ENCODE data around the gene TENT5C. TPM values are rescaled to one million over a fixed set of nuclear protein-coding genes. Genes with fewer than 3 reads are reported as not detected.

The TENT5C gene
- total RNA-seq, 4 donors from 2014 or later: 2.7 to 5.0 (median 3.4) TPM

GRCh38 chr1:117591252-117591651 lies 14.6 kb upstream of the TENT5C start:
- H3K27ac ChIP-seq: no peak overlapping the region
- TF ChIP-seq POLR2AphosphoS5 (IDR thresholded peaks at IDR 0.05): no peak
- H3K4me1 ChIP-seq: peaks cover 17% of the 10 kb centered on the region
- WGBS: 38% methylated on average over 3 of the region's 3 CpGs
- no peak overlapping the region for H3K4me3 ChIP-seq
- no peaks in the 10 kb centered on the region for H3K9me3 ChIP-seq
- H3K36me3 ChIP-seq: no peaks in the 10 kb centered on the region
- no peaks in the 10 kb centered on the region for H3K27me3 ChIP-seq
- peak in 1 of 2 donors; percentile 64 for DNase-seq (ENCODE audit: low spot score in 2 of 2)

DNA sequence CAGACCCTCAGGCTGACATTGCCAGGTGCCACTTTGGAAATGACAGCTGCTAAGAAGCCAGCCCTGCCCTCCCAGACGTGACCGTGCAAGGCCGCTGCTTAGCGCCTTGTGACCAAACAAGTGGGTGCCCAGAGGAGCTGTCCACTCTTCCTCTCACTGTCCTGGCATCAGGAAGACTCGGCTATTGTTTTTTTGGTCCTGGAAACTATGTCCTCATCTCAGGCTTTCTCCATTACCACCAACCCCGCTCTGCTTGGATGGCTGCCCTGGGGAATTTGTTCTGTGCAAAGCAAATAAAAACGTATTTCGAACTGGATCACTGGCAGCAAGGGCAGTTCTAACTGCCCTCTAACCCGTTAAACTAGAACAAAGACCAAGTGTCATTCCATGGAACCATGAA lies 13.7 kb upstream of the TENT5C start:
- Histone ChIP-seq H3K27ac (peak overlapping the region; percentile 22), H3K9me3 (no peaks in the 10 kb centered on the region), H3K36me3 (no peaks in the 10 kb centered on the region), H3K4me3 (no peak overlapping the region), H3K27me3 (no peaks in the 10 kb centered on the region), H3K4me1 (peaks cover 17% of the 10 kb centered on the region)
- DNase-seq (ENCODE audit: low spot score in 2 of 2): peak; percentile 49 to 77
- 81% methylated on average over 9 of the region's 9 CpGs for WGBS
- TF ChIP-seq EP300 (IDR thresholded peaks at IDR 0.05) (no peak), POLR2A (IDR thresholded peaks at IDR 0.05) (no peak), POLR2AphosphoS5 (IDR thresholded peaks at IDR 0.05) (no peak)
- TF ChIP-seq, protein P1, sequence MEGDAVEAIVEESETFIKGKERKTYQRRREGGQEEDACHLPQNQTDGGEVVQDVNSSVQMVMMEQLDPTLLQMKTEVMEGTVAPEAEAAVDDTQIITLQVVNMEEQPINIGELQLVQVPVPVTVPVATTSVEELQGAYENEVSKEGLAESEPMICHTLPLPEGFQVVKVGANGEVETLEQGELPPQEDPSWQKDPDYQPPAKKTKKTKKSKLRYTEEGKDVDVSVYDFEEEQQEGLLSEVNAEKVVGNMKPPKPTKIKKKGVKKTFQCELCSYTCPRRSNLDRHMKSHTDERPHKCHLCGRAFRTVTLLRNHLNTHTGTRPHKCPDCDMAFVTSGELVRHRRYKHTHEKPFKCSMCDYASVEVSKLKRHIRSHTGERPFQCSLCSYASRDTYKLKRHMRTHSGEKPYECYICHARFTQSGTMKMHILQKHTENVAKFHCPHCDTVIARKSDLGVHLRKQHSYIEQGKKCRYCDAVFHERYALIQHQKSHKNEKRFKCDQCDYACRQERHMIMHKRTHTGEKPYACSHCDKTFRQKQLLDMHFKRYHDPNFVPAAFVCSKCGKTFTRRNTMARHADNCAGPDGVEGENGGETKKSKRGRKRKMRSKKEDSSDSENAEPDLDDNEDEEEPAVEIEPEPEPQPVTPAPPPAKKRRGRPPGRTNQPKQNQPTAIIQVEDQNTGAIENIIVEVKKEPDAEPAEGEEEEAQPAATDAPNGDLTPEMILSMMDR (IDR thresholded peaks at IDR 0.05): no peak

DNA sequence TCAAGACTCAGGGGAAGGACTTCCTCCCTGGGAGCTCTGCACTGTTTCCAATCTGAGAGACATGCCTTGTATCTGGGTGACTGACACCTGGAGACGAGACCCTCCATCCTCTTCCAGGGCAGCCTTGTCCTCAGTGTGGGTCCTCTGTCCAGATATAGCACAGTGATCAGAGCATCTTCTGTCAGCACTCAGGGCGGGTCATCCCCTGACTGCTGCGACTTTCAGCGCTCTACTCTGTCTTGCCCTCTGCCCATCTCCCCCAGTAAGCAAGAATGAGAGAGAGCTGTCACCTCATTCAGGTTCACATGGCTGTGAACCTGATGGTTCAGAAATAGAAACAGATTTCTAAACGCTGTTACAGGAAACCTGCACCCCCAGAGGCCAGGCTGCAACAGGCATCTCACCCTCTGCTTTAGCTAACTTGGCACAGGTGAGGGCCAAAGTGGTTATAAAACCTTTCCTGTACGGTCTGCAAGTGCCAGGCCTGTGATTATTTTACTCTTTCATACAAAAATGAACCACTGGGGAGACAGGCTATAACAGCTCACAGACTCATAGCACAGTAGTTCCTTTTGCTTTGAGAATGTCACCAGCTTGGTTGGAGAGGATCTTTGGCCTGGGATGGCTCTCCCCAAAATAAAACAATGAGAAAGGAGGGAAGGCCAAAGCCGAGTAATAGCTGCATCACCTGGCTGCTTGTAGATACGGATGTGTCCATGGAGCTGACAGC lies 11.4 kb upstream of the TENT5C start:
- Histone ChIP-seq H3K9me3 (no peaks in the 10 kb centered on the region), H3K4me1 (peaks cover 17% of the 10 kb centered on the region), H3K27ac (no peak overlapping the region), H3K4me3 (no peak overlapping the region), H3K36me3 (no peaks in the 10 kb centered on the region), H3K27me3 (no peaks in the 10 kb centered on the region)
- WGBS: 80% methylated on average over 7 of the region's 8 CpGs
- DNase-seq (ENCODE audit: low spot score in 2 of 2): peak; percentile 11 to 44
- no peak for TF ChIP-seq EP300 (IDR thresholded peaks at IDR 0.05)
- TF ChIP-seq POLR2A (IDR thresholded peaks at IDR 0.05): no peak
- TF ChIP-seq POLR2AphosphoS5 (IDR thresholded peaks at IDR 0.05): no peak
- TF ChIP-seq, protein P1 (IDR thresholded peaks at IDR 0.05): no peak

GRCh38 chr1:117596023-117596720 lies 9.7 kb upstream of the TENT5C start:
- DNase-seq (ENCODE audit: low spot score in 2 of 2): peak; percentile 9 to 15
- Histone ChIP-seq H3K4me3 (no peak overlapping the region), H3K9me3 (no peaks in the 10 kb centered on the region), H3K4me1 (peaks cover 7% of the 10 kb centered on the region), H3K27me3 (no peaks in the 10 kb centered on the region), H3K27ac (no peak overlapping the region), H3K36me3 (no peaks in the 10 kb centered on the region)
- TF ChIP-seq POLR2A (IDR thresholded peaks at IDR 0.05): no peak
- no peak for TF ChIP-seq EP300 (IDR thresholded peaks at IDR 0.05)
- TF ChIP-seq, protein P1 (IDR thresholded peaks at IDR 0.05): no peak
- TF ChIP-seq POLR2AphosphoS5 (IDR thresholded peaks at IDR 0.05): no peak
- WGBS: 98% methylated on average over 4 of the region's 5 CpGs

GRCh38 chr1:117598489-117598888 lies 7.4 kb upstream of the TENT5C start:
- WGBS: 88% methylated on average over 6 of the region's 6 CpGs
- no peaks in the 10 kb centered on the region for H3K36me3 ChIP-seq
- no peaks in the 10 kb centered on the region for H3K4me1 ChIP-seq
- H3K4me3 ChIP-seq: no peak overlapping the region
- peak; percentile 5 to 32 for DNase-seq (ENCODE audit: low spot score in 2 of 2)
- H3K27me3 ChIP-seq: no peaks in the 10 kb centered on the region
- no peaks in the 10 kb centered on the region for H3K9me3 ChIP-seq
- TF ChIP-seq EP300 (IDR thresholded peaks at IDR 0.05) (no peak), POLR2AphosphoS5 (IDR thresholded peaks at IDR 0.05) (no peak), POLR2A (IDR thresholded peaks at IDR 0.05) (no peak)
- TF ChIP-seq, protein P1 (IDR thresholded peaks at IDR 0.05): no peak
- no peak overlapping the region for H3K27ac ChIP-seq

All from suprapubic skin (tissue), 4 donors.